IgD-negative memory B cell (primary cell): ENCODE measurements around the gene CAMKMT. TPM values are rescaled to one million over a fixed set of nuclear protein-coding genes. Genes with fewer than 3 reads are reported as not detected.
A peak's percentile ranks its signal among the peaks of the same experiment; 100 is the strongest.

ENCODE experiments used
- H3K27ac Mint-ChIP-seq, 3 donors: one replicate each; pipeline ENCODE4 v1.8.0; 2020 to 2022; ENCODE audit warnings: mild to moderate bottlenecking in 3 of 3, mixed read lengths in 3 of 3, moderate library complexity in 1 of 3
- H3K27me3 Mint-ChIP-seq: one replicate; pipeline ENCODE4 v1.8.0; 2021; ENCODE audit warnings: mixed read lengths
- H3K36me3 Mint-ChIP-seq: one replicate; pipeline ENCODE4 v1.8.0; 2020; ENCODE audit warnings: mild to moderate bottlenecking, mixed read lengths
- H3K4me1 Mint-ChIP-seq, 3 donors: one replicate each; pipeline ENCODE4 v1.8.0; 2020 to 2022; ENCODE audit warnings: mixed read lengths in 3 of 3, mild to moderate bottlenecking in 1 of 3
- H3K4me3 Mint-ChIP-seq, 4 donors: one replicate each; pipeline ENCODE4 v1.8.0; 2020 to 2022; ENCODE audit warnings: mild to moderate bottlenecking in 4 of 4, mixed read lengths in 4 of 4, moderate library complexity in 3 of 4
- H3K9me3 Mint-ChIP-seq, 3 donors: one replicate each; pipeline ENCODE4 v1.8.0; 2020 to 2021; ENCODE audit warnings: mixed read lengths in 3 of 3, mild to moderate bottlenecking in 1 of 3
- polyA plus RNA-seq: library from polyadenylated mRNA; unstranded; fragments of 300-500 nt; fragmentation: Illumina TruSeq; gene quantifications from one replicate; pipeline ENCODE4 v1.2.3, GENCODE V29; 2021

The CAMKMT gene
- polyA plus RNA-seq, 1 donor from 2014 or later: 12.2 TPM

GRCh38 chr2:44348400-44348799 is 13.3 kb upstream of the CAMKMT start:
- H3K4me3 Mint-ChIP-seq: no peak overlapping the region
- H3K36me3 Mint-ChIP-seq: peaks cover 3% of the 10 kb centered on the region
- H3K27ac Mint-ChIP-seq: no peak overlapping the region
- H3K27me3 Mint-ChIP-seq: no peaks in the 10 kb centered on the region
- peaks cover 0 to 7% (median 6%) of the 10 kb centered on the region in 3 donors for H3K4me1 Mint-ChIP-seq
- no peaks in the 10 kb centered on the region for H3K9me3 Mint-ChIP-seq

- H3K4me1 Mint-ChIP-seq: peaks cover 0 to 9% (median 8%) of the 10 kb centered on the region in 3 donors
- no peaks in the 10 kb centered on the region for H3K27me3 Mint-ChIP-seq
- H3K4me3 Mint-ChIP-seq: no peak overlapping the region
- no peaks in the 10 kb centered on the region for H3K9me3 Mint-ChIP-seq
- H3K36me3 Mint-ChIP-seq: peaks cover 1% of the 10 kb centered on the region
- H3K27ac Mint-ChIP-seq: no peak overlapping the region
Measured at GRCh38 chr2:44349506-44349905, 12.2 kb upstream of the CAMKMT start.

GRCh38 chr2:44351088-44351487 is 10.7 kb upstream of the CAMKMT start:
- Mint-ChIP-seq H3K4me3 (no peak overlapping the region), H3K9me3 (no peaks in the 10 kb centered on the region), H3K27me3 (no peaks in the 10 kb centered on the region), H3K27ac (no peak overlapping the region), H3K36me3 (peaks cover 6% of the 10 kb centered on the region), H3K4me1 (peaks cover 4 to 11% (median 8%) of the 10 kb centered on the region in 3 donors)

GRCh38 chr2:44351676-44352075 is 10.1 kb upstream of the CAMKMT start:
- H3K4me1 Mint-ChIP-seq: peaks cover 4 to 11% (median 8%) of the 10 kb centered on the region in 3 donors
- no peak overlapping the region for H3K27ac Mint-ChIP-seq
- H3K9me3 Mint-ChIP-seq: no peaks in the 10 kb centered on the region
- H3K4me3 Mint-ChIP-seq: peak overlapping the region in 1 of 4 donors; percentile 49
- peaks cover 7% of the 10 kb centered on the region for H3K36me3 Mint-ChIP-seq
- H3K27me3 Mint-ChIP-seq: no peaks in the 10 kb centered on the region

- Mint-ChIP-seq H3K27ac (no peak overlapping the region), H3K36me3 (peaks cover 7% of the 10 kb centered on the region), H3K4me3 (no peak overlapping the region), H3K27me3 (no peaks in the 10 kb centered on the region), H3K9me3 (no peaks in the 10 kb centered on the region), H3K4me1 (peaks cover 4 to 11% (median 8%) of the 10 kb centered on the region in 3 donors)
Measured at GRCh38 chr2:44352510-44352909, 9.2 kb upstream of the CAMKMT start.

GRCh38 chr2:44354761-44355160 is 7.0 kb upstream of the CAMKMT start:
- peaks cover 7% of the 10 kb centered on the region for H3K36me3 Mint-ChIP-seq
- no peaks in the 10 kb centered on the region for H3K9me3 Mint-ChIP-seq
- H3K4me1 Mint-ChIP-seq: peaks cover 11 to 22% (median 12%) of the 10 kb centered on the region in 3 donors
- H3K4me3 Mint-ChIP-seq: no peak overlapping the region
- no peak overlapping the region for H3K27ac Mint-ChIP-seq
- H3K27me3 Mint-ChIP-seq: no peaks in the 10 kb centered on the region

GRCh38 chr2:44358503-44358902 is 3.2 kb upstream of the CAMKMT start:
- Mint-ChIP-seq H3K36me3 (peaks cover 7% of the 10 kb centered on the region), H3K27ac (peak overlapping the region in 1 of 3 donors; percentile 41), H3K27me3 (no peaks in the 10 kb centered on the region), H3K9me3 (no peaks in the 10 kb centered on the region), H3K4me3 (peak overlapping the region in 1 of 4 donors; percentile 30), H3K4me1 (peaks cover 11 to 32% (median 17%) of the 10 kb centered on the region in 3 donors)

GRCh38 chr2:44360749-44361329 is 908 bp upstream of the CAMKMT start:
- peaks cover 3% of the 10 kb centered on the region for H3K36me3 Mint-ChIP-seq
- peaks cover 17 to 33% (median 18%) of the 10 kb centered on the region in 3 donors for H3K4me1 Mint-ChIP-seq
- H3K9me3 Mint-ChIP-seq: no peaks in the 10 kb centered on the region
- no peaks in the 10 kb centered on the region for H3K27me3 Mint-ChIP-seq
- H3K4me3 Mint-ChIP-seq: peak overlapping the region; percentile 92 to 100 (median 98)
- peak overlapping the region; percentile 99 to 100 (median 100) for H3K27ac Mint-ChIP-seq

- H3K4me1 Mint-ChIP-seq: peaks cover 17 to 33% (median 17%) of the 10 kb centered on the region in 3 donors
Measured at GRCh38 chr2:44362207-44363015, 664 bp downstream of the CAMKMT start.

GRCh38 chr2:44364604-44365003 is 2.9 kb downstream of the CAMKMT start:
- peaks cover 10 to 24% (median 12%) of the 10 kb centered on the region in 3 donors for H3K4me1 Mint-ChIP-seq

More at GRCh38 chr2:44362207-44363015, 664 bp downstream of the CAMKMT start:
- no peaks in the 10 kb centered on the region for H3K27me3 Mint-ChIP-seq
- H3K27ac Mint-ChIP-seq: peak overlapping the region; percentile 99 to 100 (median 100)
- H3K9me3 Mint-ChIP-seq: no peaks in the 10 kb centered on the region
- H3K36me3 Mint-ChIP-seq: peaks cover 2% of the 10 kb centered on the region
- peak overlapping the region; percentile 92 to 100 (median 98) for H3K4me3 Mint-ChIP-seq

GRCh38 chr2:44367591-44367990 is 5.8 kb downstream of the CAMKMT start:
- Mint-ChIP-seq H3K36me3 (peaks cover 8% of the 10 kb centered on the region), H3K4me1 (peaks cover 4 to 12% (median 12%) of the 10 kb centered on the region in 3 donors), H3K4me3 (peak overlapping the region in 1 of 4 donors; percentile 34), H3K9me3 (peaks cover 0 to 1% (median 0%) of the 10 kb centered on the region in 3 donors), H3K27ac (no peak overlapping the region), H3K27me3 (no peaks in the 10 kb centered on the region)

More at GRCh38 chr2:44364604-44365003, 2.9 kb downstream of the CAMKMT start:
- H3K9me3 Mint-ChIP-seq: peaks cover 0 to 1% (median 0%) of the 10 kb centered on the region in 3 donors
- H3K4me3 Mint-ChIP-seq: peak overlapping the region in 1 of 4 donors; percentile 48
- no peaks in the 10 kb centered on the region for H3K27me3 Mint-ChIP-seq
- H3K27ac Mint-ChIP-seq: peak overlapping the region in 1 of 3 donors; percentile 61
- peaks cover 2% of the 10 kb centered on the region for H3K36me3 Mint-ChIP-seq

- H3K4me1 Mint-ChIP-seq: peaks cover under 1 to 5% (median 5%) of the 10 kb centered on the region in 3 donors
- H3K9me3 Mint-ChIP-seq: peaks cover 0 to 1% (median 0%) of the 10 kb centered on the region in 3 donors
- H3K27me3 Mint-ChIP-seq: no peaks in the 10 kb centered on the region
- no peak overlapping the region for H3K27ac Mint-ChIP-seq
- H3K36me3 Mint-ChIP-seq: peaks cover 8% of the 10 kb centered on the region
- H3K4me3 Mint-ChIP-seq: no peak overlapping the region
Measured at GRCh38 chr2:44369392-44369791, 7.6 kb downstream of the CAMKMT start.

GRCh38 chr2:44371445-44371844 is 9.7 kb downstream of the CAMKMT start:
- Mint-ChIP-seq H3K4me1 (peaks cover 0 to 1% (median 0%) of the 10 kb centered on the region in 3 donors), H3K36me3 (peaks cover 9% of the 10 kb centered on the region), H3K9me3 (peaks cover 0 to 1% (median 0%) of the 10 kb centered on the region in 3 donors), H3K4me3 (no peak overlapping the region), H3K27ac (no peak overlapping the region), H3K27me3 (no peaks in the 10 kb centered on the region)

- no peak overlapping the region for H3K27ac Mint-ChIP-seq
Measured at GRCh38 chr2:44372246-44372645, 10.5 kb downstream of the CAMKMT start.

GRCh38 chr2:44377486-44377885 is 15.7 kb downstream of the CAMKMT start:
- H3K4me3 Mint-ChIP-seq: no peak overlapping the region
- H3K27me3 Mint-ChIP-seq: no peaks in the 10 kb centered on the region
- H3K36me3 Mint-ChIP-seq: peaks cover 12% of the 10 kb centered on the region
- peaks cover 0 to 3% (median 1%) of the 10 kb centered on the region in 3 donors for H3K4me1 Mint-ChIP-seq
- no peaks in the 10 kb centered on the region for H3K9me3 Mint-ChIP-seq
- H3K27ac Mint-ChIP-seq: no peak overlapping the region

More at GRCh38 chr2:44372246-44372645, 10.5 kb downstream of the CAMKMT start:
- peaks cover 9% of the 10 kb centered on the region for H3K36me3 Mint-ChIP-seq
- no peak overlapping the region for H3K4me3 Mint-ChIP-seq
- peaks cover 0 to 5% (median 0%) of the 10 kb centered on the region in 3 donors for H3K4me1 Mint-ChIP-seq
- peaks cover 0 to 1% (median 0%) of the 10 kb centered on the region in 3 donors for H3K9me3 Mint-ChIP-seq
- H3K27me3 Mint-ChIP-seq: no peaks in the 10 kb centered on the region
